Type B pancreatic cell (in vitro differentiated cells): ENCODE data around the gene TBX20. TPM values are rescaled to one million over a fixed set of nuclear protein-coding genes. Genes with fewer than 3 reads are reported as not detected.

ENCODE experiments used
- DNase-seq: peaks from one replicate; pipeline ENCODE4 v3.0.0; 2021; ENCODE audit warnings: mixed read lengths; ENCODE audit not compliant: unreplicated experiment; ENCODE audit errors: extremely low spot score
- H3K27ac Mint-ChIP-seq: 2 replicates; pipeline ENCODE4 v1.8.0; 2021; ENCODE audit warnings: mild to moderate bottlenecking, mixed read lengths
- H3K27me3 Mint-ChIP-seq: 2 replicates; pipeline ENCODE4 v1.8.0; 2021; ENCODE audit warnings: mixed read lengths
- H3K36me3 Mint-ChIP-seq: 2 replicates; pipeline ENCODE4 v1.8.0; 2021; ENCODE audit warnings: mixed read lengths
- H3K4me1 Mint-ChIP-seq: one replicate; pipeline ENCODE4 v1.8.0; 2021; ENCODE audit warnings: mixed read lengths; ENCODE audit not compliant: unreplicated experiment
- H3K4me3 Mint-ChIP-seq: 2 replicates; pipeline ENCODE4 v1.8.0; 2021; ENCODE audit warnings: mild to moderate bottlenecking, mixed read lengths
- H3K9me3 Mint-ChIP-seq: 2 replicates; pipeline ENCODE4 v1.8.0; 2021; ENCODE audit warnings: mixed read lengths
- CTCF ChIP-seq: fragments of 200-600 bp; sonication (generic); conservative IDR thresholded peaks from 2 replicates; pipeline ENCODE4 v1.5.0; 2021; ENCODE audit warnings: antibody characterized with exemption, mild to moderate bottlenecking
- total RNA-seq: library from RNA; stranded (reverse); gene quantifications from 2 replicates; pipeline ENCODE4 v1.2.1, GENCODE V29; 2021; ENCODE audit warnings: low replicate concordance

TBX20 gene
- total RNA-seq, 1 donor from 2014 or later, result 0.46 TPM

DNA sequence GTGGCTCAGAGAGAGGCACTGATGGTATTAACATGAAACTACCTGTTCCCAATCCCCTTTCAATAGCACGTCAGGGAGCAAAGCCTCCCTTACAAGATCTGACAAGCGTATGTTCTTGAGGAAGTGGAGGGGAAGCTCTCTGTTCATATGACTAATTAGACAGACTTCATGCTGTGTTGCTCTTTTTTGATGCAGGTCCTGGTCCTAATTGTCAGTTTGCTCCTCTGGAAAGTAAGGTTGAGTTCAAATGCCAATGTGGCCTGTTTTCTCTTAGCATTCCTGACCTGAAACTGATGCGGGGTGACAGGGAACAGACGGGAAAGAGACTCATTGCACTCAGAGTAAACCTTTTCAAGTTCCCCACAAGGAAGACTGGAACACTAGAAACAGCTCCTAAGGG, 27.0 kb upstream of the TBX20 start:
- no peak overlapping the region for H3K27ac Mint-ChIP-seq
- DNase-seq, result no peak
- no peaks in the 10 kb centered on the region for H3K4me1 Mint-ChIP-seq
- H3K36me3 Mint-ChIP-seq, result no peaks in the 10 kb centered on the region
- TF ChIP-seq CTCF, result no peak
- H3K9me3 Mint-ChIP-seq, result no peaks in the 10 kb centered on the region
- no peak overlapping the region for H3K4me3 Mint-ChIP-seq
- H3K27me3 Mint-ChIP-seq, result peaks cover 44% of the 10 kb centered on the region

DNA sequence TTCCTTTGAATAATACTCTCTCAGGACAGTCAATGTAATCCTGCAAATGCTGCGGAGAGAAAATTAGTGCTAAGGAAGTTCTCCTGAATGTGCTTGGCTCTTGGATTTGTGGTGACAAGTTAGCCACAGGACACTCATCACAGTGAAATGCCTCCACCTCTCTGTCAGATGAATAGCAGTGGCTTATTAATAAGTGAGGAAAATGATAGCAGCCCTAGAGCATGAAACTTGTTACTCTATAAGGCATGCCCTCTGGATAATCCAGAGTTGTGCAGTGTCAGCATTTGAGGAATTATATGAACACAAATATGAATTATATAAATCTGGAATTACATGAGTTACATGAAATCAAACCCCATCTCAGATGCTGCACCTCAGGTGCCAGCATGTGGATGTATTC, 23.5 kb upstream of the TBX20 start:
- TF ChIP-seq CTCF, result no peak
- Mint-ChIP-seq H3K36me3 (no peaks in the 10 kb centered on the region), H3K4me3 (no peak overlapping the region), H3K4me1 (no peaks in the 10 kb centered on the region), H3K27me3 (peaks cover 63% of the 10 kb centered on the region), H3K9me3 (no peaks in the 10 kb centered on the region), H3K27ac (no peak overlapping the region)
- DNase-seq, result no peak

GRCh38 chr7:35272246-35272645, 18.3 kb upstream of the TBX20 start:
- H3K4me3 Mint-ChIP-seq, result no peak overlapping the region
- TF ChIP-seq CTCF, result no peak
- H3K9me3 Mint-ChIP-seq, result no peaks in the 10 kb centered on the region

GRCh38 chr7:35268953-35269352, 15.1 kb upstream of the TBX20 start:
- Mint-ChIP-seq H3K4me1 (no peaks in the 10 kb centered on the region), H3K9me3 (no peaks in the 10 kb centered on the region), H3K36me3 (no peaks in the 10 kb centered on the region), H3K4me3 (no peak overlapping the region), H3K27me3 (peaks cover 59% of the 10 kb centered on the region), H3K27ac (no peak overlapping the region)
- no peak for TF ChIP-seq CTCF
- no peak for DNase-seq

More at GRCh38 chr7:35272246-35272645, 18.3 kb upstream of the TBX20 start:
- Mint-ChIP-seq H3K27me3 (peaks cover 47% of the 10 kb centered on the region), H3K27ac (no peak overlapping the region), H3K36me3 (no peaks in the 10 kb centered on the region), H3K4me1 (no peaks in the 10 kb centered on the region)
- DNase-seq, result no peak

DNA sequence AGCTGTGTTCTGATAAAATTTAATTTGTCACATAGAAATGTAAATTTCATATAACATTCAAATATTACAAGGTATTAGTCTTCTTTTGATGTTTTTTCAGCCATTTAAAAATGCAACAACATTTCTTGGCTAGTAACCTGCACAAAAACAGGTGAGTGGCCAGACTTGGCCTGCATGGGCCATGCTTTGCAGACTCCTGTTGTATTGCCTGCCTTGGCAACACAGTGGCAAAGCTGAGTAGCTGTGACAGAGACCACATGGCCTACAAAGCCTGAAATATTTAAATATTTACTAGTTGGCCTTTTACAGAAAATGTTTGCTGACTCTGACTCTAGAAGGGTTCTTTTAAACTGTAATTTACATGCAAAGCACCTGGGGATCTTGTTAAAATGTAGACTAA, 13.5 kb upstream of the TBX20 start:
- H3K27me3 Mint-ChIP-seq, result peaks cover 60% of the 10 kb centered on the region
- no peak overlapping the region for H3K4me3 Mint-ChIP-seq
- no peaks in the 10 kb centered on the region for H3K36me3 Mint-ChIP-seq
- no peak for TF ChIP-seq CTCF
- H3K9me3 Mint-ChIP-seq, result no peaks in the 10 kb centered on the region
- no peak overlapping the region for H3K27ac Mint-ChIP-seq
- H3K4me1 Mint-ChIP-seq, result no peaks in the 10 kb centered on the region
- DNase-seq, result no peak

DNA sequence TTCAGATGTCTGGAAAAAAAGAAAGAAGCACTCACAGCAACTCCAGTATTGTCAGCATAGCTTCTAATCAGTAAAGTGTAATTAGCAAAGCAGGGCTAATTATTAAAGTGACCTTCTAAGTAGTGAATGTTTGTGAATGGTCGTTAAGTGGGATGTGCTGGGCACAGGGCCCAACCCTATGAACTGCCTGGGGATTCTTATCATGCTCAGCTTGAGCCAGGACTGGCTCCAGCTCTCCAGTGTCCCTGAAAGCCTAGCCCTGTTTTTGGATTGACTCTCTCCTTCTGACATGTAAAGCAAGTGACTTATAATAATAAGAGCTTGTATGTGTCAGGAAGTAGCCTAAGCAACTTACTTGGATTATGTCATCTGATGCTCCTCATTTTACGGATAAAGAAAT, 9.5 kb upstream of the TBX20 start:
- Mint-ChIP-seq H3K27ac (no peak overlapping the region), H3K4me1 (no peaks in the 10 kb centered on the region), H3K27me3 (peaks cover 79% of the 10 kb centered on the region), H3K4me3 (no peak overlapping the region), H3K9me3 (no peaks in the 10 kb centered on the region), H3K36me3 (no peaks in the 10 kb centered on the region)
- no peak for TF ChIP-seq CTCF
- DNase-seq, result no peak
